IPS-18c (cell line): ENCODE results near the gene CABP4.
A peak's percentile ranks its signal among the peaks of the same experiment; 100 is the strongest.

Experiments
- H3K4me3 ChIP-seq: 2 replicates; pipeline ENCODE4 v1.7.0; 2013; ENCODE audit warnings: low read depth, mild to moderate bottlenecking, low read length, moderate library complexity; ENCODE audit not compliant: insufficient read depth
- H3K9me3 ChIP-seq: one replicate; pipeline ENCODE4 v1.6.1; 2013; ENCODE audit warnings: mild to moderate bottlenecking, low read length, moderate library complexity; ENCODE audit not compliant: control insufficient read depth, insufficient read depth

CABP4 gene

GRCh38 chr11:67455054-67455453 lies at the start of gene CABP4:
CABP4 (plus strand) TSS chr11:67455354; CDS start chr11:67455424, 70 bp downstream.
- Histone ChIP-seq H3K9me3 (no peaks in the 10 kb centered on the region), H3K4me3 (no peak within 1 kb of the TSS)

GRCh38 chr11:67405688-67406339 lies 49.3 kb upstream of the CABP4 start:
- Histone ChIP-seq H3K4me3 (no peak overlapping the region), H3K9me3 (no peaks in the 10 kb centered on the region)

GRCh38 chr11:67406420-67406968 lies 48.7 kb upstream of the CABP4 start:
- no peak overlapping the region for H3K4me3 ChIP-seq
- H3K9me3 ChIP-seq = no peaks in the 10 kb centered on the region

GRCh38 chr11:67406969-67407687 lies 48.0 kb upstream of the CABP4 start:
- H3K9me3 ChIP-seq = no peaks in the 10 kb centered on the region
- H3K4me3 ChIP-seq = no peak overlapping the region

DNA sequence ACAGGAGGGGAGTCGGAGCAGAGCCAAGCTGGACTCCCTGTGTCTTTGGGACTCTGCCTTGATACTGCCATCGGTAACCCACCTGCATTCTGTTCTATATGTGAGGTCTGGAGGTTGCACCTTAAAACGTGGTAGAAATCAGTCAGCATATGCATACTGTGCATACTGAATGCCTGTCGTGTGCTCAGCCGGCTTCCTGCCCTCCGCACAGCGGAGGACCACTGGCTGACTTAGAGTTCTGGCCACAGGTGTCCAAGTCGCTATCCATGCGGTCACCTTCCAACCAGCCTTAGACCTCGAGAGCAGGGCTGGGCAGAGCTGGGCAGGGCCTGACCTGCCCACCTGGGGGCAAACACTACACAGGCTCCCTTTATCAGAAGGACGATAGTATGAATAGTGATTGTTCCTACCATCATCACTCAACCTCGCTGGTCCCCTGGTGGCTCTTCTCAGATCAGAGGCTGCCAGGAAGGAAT lies 47.4 kb upstream of the CABP4 start:
- Histone ChIP-seq H3K9me3 (no peaks in the 10 kb centered on the region), H3K4me3 (no peak overlapping the region)

DNA sequence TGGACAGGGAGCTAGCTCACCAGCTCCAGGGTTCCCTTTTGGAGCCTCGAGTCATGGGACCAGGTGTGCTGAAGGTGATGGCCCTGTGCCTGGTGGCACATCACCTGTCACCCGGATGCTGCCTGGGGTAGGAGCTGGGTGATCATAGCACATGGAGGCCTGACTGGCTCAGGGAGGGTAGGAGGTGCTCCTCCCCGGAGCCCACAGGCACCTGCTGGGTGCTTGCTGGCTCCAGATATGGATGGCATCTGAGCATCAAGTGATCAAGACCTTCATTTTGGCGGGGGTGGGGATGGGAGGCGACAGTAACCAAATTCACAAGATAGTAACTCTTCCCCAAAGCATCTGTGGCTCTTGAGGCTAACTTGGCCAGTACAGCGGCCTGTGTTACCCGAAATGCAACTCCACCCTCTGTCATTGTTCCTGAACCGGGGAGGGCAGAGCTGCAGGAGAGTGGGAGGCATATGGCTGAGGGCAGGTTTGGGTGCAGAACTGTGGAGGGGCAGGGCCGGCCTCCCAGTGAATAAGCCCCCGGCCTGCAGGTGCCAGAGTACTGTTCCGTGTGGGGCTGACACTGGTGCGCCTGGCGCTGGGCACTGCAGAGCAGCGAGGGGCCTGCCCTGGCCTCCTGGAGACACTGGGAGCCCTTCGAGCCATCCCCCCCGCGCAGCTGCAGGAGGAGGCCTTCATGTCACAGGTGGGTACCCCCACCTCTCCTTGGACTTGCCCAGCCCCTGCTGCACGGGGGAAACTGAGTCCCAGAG lies 46.5 kb upstream of the CABP4 start:
- no peak overlapping the region for H3K4me3 ChIP-seq

DNA sequence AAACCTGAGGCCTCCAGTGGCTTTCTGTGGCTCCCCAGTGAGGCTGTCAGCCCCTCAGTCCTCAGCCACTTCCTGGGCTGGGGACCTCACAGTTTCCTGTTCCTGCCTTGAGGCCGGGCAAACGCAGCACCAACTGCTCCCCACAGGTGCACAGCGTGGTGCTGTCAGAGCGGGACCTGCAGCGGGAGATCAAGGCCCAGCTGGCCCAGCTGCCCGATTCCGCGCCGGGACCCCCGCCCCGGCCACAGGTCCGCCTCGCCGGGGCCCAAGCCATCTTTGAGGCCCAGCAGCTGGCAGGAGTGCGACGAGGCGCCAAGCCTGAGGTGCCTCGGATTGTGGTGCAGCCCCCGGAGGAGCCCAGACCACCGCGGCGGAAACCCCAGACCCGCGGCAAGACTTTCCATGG lies 45.9 kb upstream of the CABP4 start:
- no peak overlapping the region for H3K4me3 ChIP-seq
- no peaks in the 10 kb centered on the region for H3K9me3 ChIP-seq

More for the DNA sequence above, 46.5 kb upstream of the CABP4 start:
- no peaks in the 10 kb centered on the region for H3K9me3 ChIP-seq

GRCh38 chr11:67409781-67410368 lies 45.3 kb upstream of the CABP4 start:
- no peak overlapping the region for H3K4me3 ChIP-seq
- no peaks in the 10 kb centered on the region for H3K9me3 ChIP-seq

- Histone ChIP-seq H3K4me3 (no peak overlapping the region), H3K9me3 (no peaks in the 10 kb centered on the region)
Measured at GRCh38 chr11:67410369-67410831, 44.8 kb upstream of the CABP4 start.

DNA sequence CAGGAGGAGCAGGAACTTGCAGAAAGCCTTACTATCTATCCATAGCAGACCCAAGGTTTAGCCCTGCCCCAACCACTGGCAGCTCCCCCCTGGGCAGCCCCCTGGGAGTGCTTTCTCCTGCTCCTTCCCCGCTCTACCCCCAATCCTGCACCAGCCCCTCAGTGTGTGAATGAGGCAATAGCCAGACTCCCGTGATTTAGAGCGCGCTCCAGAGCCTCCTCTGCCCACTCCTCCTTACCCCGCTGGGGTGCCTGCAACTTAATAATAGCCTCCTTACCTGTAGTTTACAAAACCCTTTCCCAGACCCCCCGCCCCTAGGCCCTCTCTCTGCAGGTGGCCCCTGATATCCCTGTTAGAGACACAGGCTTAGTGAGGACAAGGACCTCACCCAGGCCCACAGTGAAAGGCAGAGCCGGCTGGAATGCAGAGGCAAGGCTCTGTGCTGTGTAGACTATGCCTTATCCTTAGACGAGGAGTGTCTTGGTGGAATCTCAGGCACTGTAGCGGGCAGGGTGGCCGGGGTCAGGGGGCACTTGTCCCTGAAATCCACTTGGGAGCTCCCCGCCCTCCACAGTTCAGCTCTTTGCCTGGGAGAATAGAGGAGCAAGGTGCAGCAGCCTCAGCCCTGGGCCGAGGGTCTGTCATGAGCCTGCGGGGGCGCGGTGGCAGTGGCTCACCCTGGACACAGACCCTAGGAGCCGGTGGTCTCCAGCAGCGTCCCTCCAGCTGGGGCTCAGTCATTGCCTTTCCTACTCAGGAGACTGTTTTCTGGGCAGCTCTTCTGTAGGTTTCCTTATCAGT lies 44.0 kb upstream of the CABP4 start:
- no peaks in the 10 kb centered on the region for H3K9me3 ChIP-seq
- no peak overlapping the region for H3K4me3 ChIP-seq

DNA sequence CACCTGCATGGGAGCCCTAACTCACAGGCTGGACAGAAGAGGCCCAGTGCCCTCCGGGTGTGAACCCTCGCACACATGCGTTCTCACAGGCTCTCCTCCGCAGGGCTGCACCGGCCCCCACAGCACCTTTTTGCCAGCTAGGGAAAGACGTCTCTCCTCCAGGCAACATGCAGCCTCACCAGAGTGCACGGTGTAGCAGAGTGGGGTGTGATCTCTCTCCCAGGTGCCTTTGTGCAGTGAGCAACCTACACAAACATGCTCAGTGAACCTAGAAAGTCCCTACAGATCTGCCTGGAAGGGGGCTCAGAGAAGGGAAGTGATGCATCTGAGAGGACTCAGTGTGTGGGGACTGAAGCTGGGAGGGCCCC lies 43.4 kb upstream of the CABP4 start:
- no peak overlapping the region for H3K4me3 ChIP-seq
- H3K9me3 ChIP-seq = no peaks in the 10 kb centered on the region

GRCh38 chr11:67412495-67413179 lies 42.5 kb upstream of the CABP4 start:
- Histone ChIP-seq H3K4me3 (no peak overlapping the region), H3K9me3 (no peaks in the 10 kb centered on the region)

DNA sequence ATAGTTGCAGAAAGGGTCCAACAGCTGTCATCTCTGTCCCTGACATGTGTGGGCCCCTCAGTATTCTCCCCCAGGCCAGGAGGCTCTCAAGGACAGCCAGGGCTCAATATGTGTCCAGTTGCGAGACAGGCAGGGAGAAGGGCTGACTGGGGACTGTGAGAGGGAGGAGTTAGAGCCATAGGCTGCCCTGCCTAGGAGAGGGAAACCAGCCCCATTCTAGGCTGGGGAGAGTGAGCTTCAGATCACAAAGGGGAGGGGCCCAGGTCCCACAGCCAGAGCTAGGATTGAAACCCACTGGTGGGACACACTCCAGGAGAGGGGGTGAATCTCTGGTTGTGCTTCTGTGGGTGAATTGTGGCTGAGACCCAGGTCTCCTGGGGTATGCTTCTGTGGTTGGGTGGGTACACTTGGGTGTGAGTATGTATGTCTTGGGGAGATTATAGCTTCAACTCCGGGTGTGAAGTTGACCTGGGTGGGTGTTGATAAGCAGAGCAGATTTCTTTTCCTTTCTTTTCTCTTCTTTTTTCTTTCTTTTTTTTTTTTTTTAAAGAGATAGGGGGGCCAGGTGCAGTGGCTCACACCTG lies 41.8 kb upstream of the CABP4 start:
- Histone ChIP-seq H3K4me3 (no peak overlapping the region), H3K9me3 (no peaks in the 10 kb centered on the region)

GRCh38 chr11:67415501-67416304 lies 39.5 kb upstream of the CABP4 start, which contains the start of gene CARNS1:
CARNS1 (plus strand) TSS chr11:67415678; CDS start chr11:67416200, 522 bp downstream.
- Histone ChIP-seq H3K4me3 (peak within 1 kb of the TSS; percentile 40), H3K9me3 (no peaks in the 10 kb centered on the region)
